ENCODE data around the gene RPUSD2.

- no peak for TF ChIP-seq POLR2A (IDR thresholded peaks at IDR 0.05; ENCODE audit: low read depth, low read length)
- TF ChIP-seq CTCF (IDR thresholded peaks at IDR 0.05; ENCODE audit: extremely low read depth in 1 of 2, insufficient read depth in 1 of 2, low read depth in 1 of 2, low read length in 2 of 2), result no peak
- TF ChIP-seq EZH2 (IDR thresholded peaks at IDR 0.05; ENCODE audit: borderline replicate concordance, low read depth, low read length, severe bottlenecking), result no peak
- TF ChIP-seq POLR2AphosphoS5 (IDR thresholded peaks at IDR 0.05; ENCODE audit: insufficient read depth, low read depth, low read length), result no peak
- TF ChIP-seq GATA2 (IDR thresholded peaks at IDR 0.05; ENCODE audit: insufficient read depth, insufficient read length, low read depth, low read length), result no peak
- TF ChIP-seq MAX (IDR thresholded peaks at IDR 0.05; ENCODE audit: insufficient read depth, insufficient read length), result no peak
- TF ChIP-seq FOS (IDR thresholded peaks at IDR 0.05; ENCODE audit: borderline replicate concordance, insufficient read depth, low read length), result no peak
- no peak for TF ChIP-seq MYC (IDR thresholded peaks at IDR 0.05; ENCODE audit: low read depth, low read length)
- TF ChIP-seq JUN (IDR thresholded peaks at IDR 0.05; ENCODE audit: borderline replicate concordance, insufficient read depth, insufficient read length, low read depth), result no peak
Observed at GRCh38 chr15:40533763-40534364, 35.2 kb upstream of the RPUSD2 start.
